GM12864 (cell line): Measurements from ENCODE around the gene ZNF574.

ENCODE experiments used
- DNase-seq: peaks from one replicate; pipeline ENCODE4 v3.0.0-alpha.2; 2011; ENCODE audit warnings: low read depth
- H3K4me3 ChIP-seq: 2 replicates; pipeline ENCODE4 v1.5.1; 2011; ENCODE audit warnings: mild to moderate bottlenecking, low read depth, low read length, control low read depth
- TF ChIP-seq, protein P1 (sequence below): IDR thresholded peaks from 2 replicates; pipeline ENCODE4 v1.5.1; 2011; ENCODE audit warnings: low read depth, mild to moderate bottlenecking, moderate library complexity, low read length, control low read depth, inconsistent platforms; ENCODE audit errors: missing control alignments

The ZNF574 gene

DNA sequence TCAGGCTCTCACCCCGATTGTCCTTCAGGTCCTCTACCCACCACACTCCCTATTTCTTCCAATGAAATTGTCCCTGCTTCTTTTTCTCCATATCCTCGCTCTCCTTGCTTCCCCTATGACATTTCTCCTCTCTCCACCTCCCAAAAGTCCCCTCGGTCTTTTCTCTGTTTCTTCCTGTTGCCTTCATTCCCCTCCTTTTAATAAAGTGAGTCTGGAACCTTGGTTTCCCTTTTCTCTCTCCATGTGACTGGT is 676 bp upstream of the ZNF574 start:
- no peak for DNase-seq
- H3K4me3 ChIP-seq: peak overlapping the region; percentile 63

DNA sequence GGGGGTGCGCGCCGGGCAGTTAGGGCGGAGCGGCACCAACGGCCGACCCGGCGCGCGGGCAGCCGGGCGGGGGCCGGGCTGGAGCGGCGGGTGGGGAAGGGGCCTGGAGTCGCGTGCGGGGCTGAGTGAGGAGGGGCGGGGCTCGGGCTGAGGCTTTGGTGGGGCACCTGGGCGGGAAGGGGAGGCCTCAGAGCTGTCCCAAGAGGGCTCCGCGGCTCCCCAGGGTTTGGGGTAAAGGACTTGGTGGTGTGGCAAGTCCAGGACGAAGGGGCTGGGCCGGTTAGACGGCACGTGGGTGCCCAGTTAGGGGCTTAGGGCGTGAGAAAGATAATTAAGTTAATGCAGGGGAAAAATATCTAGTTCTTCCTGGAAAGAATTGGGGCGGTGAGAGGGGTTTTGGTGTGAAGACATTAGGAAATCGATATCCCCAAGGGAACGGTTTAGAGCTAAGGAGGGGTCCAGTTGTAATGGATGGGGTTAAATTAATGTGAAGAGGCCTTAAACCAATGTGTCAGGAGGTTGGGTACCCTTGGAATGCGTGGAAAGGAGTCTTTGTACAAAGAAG is 496 bp downstream of the ZNF574 start:
- DNase-seq: no peak
- TF ChIP-seq, protein P1, sequence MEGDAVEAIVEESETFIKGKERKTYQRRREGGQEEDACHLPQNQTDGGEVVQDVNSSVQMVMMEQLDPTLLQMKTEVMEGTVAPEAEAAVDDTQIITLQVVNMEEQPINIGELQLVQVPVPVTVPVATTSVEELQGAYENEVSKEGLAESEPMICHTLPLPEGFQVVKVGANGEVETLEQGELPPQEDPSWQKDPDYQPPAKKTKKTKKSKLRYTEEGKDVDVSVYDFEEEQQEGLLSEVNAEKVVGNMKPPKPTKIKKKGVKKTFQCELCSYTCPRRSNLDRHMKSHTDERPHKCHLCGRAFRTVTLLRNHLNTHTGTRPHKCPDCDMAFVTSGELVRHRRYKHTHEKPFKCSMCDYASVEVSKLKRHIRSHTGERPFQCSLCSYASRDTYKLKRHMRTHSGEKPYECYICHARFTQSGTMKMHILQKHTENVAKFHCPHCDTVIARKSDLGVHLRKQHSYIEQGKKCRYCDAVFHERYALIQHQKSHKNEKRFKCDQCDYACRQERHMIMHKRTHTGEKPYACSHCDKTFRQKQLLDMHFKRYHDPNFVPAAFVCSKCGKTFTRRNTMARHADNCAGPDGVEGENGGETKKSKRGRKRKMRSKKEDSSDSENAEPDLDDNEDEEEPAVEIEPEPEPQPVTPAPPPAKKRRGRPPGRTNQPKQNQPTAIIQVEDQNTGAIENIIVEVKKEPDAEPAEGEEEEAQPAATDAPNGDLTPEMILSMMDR: no peak

More for the DNA sequence above, 676 bp upstream of the ZNF574 start:
- TF ChIP-seq, protein P1: no peak

DNA sequence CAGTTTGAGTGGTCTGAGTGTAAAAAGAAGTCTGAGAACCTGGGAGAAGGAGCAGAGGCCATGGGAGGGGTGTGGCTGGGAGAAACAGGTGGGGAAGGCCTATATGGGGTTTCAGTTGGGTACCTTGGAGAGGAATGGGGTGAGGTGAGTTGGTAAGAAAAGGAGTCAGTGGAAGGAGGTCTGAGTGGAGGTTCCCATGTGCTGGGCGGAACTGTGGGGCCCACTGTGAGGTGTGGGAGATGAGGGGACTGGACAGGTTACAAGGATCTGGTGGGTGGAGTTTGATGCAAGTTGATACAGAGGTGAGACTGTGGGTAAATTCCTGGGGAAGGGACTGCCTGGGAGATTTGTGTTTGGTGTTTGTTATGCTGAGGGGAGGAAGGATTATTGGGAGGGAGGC is 2.1 kb downstream of the ZNF574 start:
- no peak overlapping the region for H3K4me3 ChIP-seq
- DNase-seq: no peak
- TF ChIP-seq, protein P1: no peak

More for the DNA sequence above, 496 bp downstream of the ZNF574 start:
- H3K4me3 ChIP-seq: peak overlapping the region; percentile 76

DNA sequence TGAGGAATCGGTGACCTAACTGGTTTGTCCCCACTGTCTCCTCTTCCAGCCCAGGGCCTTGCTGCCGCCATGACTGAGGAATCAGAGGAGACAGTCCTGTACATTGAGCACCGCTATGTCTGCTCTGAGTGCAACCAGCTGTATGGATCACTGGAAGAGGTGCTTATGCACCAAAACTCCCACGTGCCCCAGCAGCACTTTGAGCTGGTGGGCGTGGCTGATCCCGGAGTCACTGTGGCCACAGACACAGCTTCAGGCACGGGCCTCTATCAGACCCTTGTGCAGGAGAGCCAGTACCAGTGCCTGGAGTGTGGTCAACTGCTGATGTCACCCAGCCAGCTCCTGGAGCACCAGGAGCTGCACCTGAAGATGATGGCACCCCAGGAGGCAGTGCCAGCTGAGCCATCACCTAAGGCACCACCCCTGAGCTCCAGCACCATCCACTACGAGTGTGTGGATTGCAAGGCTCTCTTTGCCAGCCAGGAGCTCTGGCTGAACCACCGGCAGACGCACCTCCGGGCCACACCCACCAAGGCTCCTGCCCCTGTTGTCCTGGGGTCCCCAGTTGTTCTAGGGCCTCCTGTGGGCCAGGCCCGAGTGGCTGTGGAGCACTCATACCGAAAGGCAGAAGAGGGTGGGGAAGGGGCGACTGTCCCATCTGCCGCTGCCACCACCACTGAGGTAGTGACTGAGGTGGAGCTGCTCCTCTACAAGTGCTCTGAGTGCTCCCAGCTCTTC is 2.7 kb downstream of the ZNF574 start:
- no peak overlapping the region for H3K4me3 ChIP-seq
- DNase-seq: no peak
- TF ChIP-seq, protein P1: no peak

DNA sequence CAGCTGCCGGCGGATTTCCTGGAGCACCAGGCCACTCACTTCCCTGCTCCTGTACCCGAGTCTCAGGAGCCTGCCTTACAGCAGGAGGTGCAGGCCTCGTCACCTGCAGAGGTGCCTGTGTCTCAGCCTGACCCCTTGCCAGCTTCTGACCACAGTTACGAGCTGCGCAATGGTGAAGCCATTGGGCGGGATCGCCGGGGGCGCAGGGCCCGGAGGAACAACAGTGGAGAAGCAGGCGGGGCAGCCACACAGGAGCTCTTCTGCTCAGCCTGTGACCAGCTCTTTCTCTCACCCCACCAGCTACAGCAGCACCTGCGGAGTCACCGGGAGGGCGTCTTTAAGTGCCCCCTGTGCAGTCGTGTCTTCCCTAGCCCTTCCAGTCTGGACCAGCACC is 3.3 kb downstream of the ZNF574 start:
- DNase-seq: no peak
- no peak overlapping the region for H3K4me3 ChIP-seq
- TF ChIP-seq, protein P1: no peak

DNA sequence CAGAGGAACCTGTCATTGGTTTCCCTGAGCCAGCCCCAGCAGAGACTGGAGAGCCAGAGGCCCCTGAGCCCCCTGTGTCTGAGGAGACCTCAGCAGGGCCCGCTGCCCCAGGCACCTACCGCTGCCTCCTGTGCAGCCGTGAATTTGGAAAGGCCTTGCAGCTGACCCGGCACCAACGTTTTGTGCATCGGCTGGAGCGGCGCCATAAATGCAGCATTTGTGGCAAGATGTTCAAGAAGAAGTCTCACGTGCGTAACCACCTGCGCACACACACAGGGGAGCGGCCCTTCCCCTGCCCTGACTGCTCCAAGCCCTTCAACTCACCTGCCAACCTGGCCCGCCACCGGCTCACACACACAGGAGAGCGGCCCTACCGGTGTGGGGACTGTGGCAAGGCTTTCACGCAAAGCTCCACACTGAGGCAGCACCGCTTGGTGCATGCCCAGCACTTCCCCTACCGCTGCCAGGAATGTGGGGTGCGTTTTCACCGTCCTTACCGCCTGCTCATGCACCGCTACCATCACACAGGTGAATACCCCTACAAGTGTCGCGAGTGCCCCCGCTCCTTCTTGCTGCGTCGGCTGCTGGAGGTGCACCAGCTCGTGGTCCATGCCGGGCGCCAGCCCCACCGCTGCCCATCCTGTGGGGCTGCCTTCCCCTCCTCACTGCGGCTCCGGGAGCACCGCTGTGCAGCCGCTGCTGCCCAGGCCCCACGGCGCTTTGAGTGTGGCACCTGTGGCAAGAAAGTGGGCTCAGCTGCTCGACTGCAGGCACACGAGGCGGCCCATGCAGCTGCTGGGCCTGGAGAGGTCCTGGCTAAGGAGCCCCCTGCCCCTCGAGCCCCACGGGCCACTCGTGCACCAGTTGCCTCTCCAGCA is 4.2 kb downstream of the ZNF574 start:
- DNase-seq: no peak
- TF ChIP-seq, protein P1: no peak
- H3K4me3 ChIP-seq: no peak overlapping the region
